ENCODE results near the gene RFPL1.

- no peak for TF ChIP-seq CTCF (IDR thresholded peaks at IDR 0.05; ENCODE audit: insufficient read depth, low read length, poor library complexity, severe bottlenecking)
- no peak for TF ChIP-seq EZH2phosphoT487 (conservative IDR thresholded peaks at IDR 0.05; ENCODE audit: low read length)
Measured at GRCh38 chr22:29451863-29452262, 13.5 kb downstream of the RFPL1 start.
